Activated CD4-positive, alpha-beta T cell treated with anti-CD3 and anti-CD28 coated beads, Interleukin-2, Interleukin-6, amounts not matched to agents 100 ng/mL and 50 ng/mL, durations not matched to agents 16 hours and 8 hours (primary cell): ENCODE results near the gene DISP3.

ENCODE experiments used
- DNase-seq: peaks from one replicate; pipeline ENCODE4 v3.0.0-alpha.2; 2020

Gene DISP3

DNA sequence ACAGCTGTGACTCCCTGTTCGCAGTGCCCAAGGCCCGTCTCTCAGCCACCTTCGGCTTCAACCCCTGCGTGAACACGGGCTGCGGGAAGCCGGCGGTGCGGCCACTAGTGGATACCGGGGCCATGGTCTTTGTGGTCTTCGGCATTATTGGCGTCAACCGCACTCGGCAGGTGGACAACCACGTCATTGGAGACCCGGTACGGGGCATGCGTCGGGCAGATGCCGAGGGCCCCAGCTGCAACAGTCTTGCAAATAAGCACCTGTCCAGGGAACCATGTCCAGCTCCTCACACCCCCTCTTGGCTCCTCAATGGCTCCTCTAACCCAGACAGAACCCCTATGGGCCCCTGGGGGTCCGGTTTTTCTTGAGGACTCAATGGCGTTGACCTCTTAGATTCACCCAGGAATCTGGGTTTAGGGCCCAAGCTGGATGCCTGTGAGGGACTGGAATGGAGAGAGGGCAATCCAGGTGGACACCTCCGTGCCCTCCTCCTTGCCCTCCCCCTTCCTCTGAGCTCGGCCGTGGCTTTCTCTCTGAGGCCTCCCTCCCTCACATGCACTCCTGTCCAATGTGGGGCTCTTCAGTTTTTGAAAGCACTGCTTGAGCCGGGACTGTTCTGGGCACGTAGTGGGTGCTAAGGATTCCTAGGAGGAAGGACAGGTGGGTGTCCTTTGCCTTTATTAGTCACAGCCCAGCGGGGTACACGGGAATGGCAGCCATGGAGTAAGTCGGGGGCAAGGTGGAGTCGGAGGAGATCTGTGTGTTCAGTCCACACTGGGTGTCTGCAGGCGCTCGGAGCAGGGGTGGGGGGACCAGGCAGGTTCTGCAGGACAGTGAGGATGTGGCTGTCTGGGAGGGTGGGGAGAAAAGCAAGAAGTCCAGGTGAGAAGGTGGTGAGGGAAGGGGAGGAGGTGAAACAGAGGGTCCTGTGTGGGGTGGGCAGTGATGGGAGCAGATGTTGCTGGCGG, 51.1 kb downstream of the DISP3 start:
- no peak for DNase-seq

DNA sequence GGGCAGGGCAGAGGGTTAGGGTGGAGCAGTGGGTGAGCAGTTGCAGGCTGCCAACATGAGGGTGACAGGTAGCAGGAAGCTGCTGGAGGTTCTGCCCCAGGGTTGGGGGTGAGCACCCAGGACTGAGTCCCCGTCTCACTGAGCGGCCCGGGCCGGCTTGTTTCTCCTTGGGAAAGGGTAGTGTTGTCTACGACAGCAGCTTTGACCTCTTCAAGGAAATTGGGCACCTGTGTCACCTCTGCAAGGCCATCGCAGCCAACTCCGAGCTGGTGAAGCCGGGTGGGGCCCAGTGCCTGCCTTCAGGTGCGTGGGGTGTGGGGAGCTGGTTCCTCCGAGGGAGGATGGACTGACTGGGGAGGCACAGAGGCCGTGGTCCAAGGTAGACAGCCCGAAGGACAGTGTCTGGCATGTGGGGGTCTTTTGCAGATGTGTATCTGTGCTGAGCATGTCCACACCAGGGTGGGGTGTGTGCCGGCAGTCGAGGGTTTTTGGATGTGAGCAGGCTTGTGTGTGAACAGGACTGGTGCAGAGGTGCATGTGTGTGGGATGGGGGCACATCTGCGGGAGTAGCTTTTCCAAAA, 51.9 kb downstream of the DISP3 start:
- DNase-seq, result no peak

DNA sequence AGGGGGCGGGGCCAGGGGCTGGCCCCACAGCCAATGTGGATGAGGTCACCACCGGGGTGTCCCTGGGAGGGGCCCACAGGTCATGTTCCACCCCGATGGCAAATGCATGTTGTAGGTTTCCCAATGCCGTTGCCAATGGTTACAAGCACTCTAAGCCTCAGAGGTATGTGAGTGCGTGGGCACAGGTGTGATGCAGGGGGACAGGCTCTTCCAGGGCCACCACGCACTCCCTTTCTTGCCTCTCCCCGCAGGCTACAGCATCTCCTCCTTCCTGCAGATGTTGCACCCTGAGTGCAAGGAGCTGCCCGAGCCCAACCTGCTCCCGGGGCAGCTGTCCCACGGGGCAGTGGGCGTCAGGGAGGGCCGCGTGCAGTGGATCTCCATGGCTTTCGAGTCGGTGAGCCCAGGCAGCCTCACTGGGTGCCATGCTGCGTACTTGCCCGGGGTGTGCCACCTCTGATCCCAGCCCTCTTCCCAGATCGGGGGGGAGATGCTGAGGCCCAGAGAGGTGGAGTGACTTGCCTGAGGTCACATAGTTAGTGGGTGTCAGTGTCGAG, 52.4 kb downstream of the DISP3 start:
- DNase-seq, result no peak

DNA sequence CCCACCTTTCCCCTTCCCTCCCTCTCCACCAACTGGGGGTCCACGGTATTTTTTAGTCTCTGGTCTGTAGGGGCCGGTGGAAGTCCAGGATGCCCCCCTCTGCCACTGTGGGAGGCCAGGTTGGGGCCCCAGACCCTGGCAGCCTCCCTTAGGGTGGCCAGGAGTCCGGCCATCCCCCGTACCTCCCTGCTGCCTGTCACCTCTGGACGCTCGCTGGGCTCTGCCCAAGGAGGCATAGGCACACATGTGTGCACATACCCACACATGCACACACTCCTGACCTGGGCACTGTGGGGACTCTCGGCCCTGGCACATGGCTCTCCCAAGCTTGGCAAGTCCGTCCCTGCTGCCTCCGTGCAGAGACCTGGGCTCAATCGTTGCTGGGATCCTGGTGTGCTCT, 53.0 kb downstream of the DISP3 start:
- no peak for DNase-seq

DNA sequence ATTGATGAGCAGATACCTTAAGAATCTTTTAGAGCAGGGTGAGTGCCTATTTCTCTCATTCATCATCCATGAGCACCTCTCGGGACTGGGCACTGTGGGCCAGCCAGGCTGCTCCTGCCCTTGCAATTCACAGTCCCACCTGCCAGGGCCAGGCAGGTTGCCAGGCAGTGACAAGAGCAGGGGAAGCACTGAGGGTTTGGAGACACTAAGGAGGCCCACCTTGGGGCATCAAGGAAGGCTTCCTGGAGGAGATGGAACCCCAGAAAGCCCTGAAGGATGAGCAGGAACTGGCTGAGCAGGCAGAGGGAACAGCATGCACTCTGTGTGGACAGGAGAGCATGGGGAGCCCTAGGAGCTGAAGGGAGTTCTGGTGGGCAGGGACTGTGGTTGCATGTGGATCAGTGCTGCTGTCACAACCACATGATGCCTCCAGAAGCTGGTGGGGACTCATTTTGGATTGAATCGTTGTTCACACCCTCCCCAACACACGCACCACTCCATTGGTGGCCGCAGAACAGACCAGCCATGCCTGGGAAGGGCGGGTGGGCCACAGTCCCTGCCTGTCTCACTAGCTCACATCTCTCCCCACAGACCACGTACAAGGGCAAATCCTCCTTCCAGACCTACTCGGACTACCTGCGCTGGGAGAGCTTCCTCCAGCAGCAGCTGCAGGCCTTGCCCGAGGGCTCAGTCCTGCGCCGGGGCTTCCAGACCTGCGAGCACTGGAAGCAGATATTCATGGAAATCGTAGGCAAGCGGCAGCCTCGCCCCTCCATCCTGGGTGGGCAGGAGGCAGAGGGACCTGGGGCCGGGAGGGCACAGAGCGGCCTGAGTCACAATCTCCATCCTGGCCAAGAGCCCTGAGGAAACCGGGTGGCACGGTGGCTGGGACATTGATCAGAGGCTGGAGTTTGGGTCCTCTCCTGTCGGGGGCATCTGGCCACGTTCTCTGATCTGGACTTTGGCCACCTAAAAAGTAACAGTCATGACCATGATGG, 55.1 kb downstream of the DISP3 start:
- no peak for DNase-seq

DNA sequence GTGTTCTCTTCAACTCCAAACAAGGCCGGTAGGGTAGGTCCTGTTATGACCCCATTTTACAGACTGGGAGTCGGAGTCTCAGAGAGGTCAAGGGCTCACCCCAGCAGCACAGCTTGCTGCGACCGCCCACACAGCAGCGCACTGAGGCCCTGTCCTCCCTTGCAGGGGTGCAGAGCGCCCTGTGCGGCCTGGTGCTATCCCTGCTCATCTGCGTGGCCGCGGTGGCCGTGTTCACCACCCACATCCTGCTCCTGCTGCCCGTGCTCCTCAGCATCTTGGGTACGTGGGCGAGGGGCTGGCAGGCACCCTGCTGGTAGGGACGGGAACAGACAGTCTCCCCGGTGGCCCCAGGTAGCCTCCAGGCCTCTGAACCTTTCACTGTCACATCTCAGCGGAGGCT, 55.9 kb downstream of the DISP3 start:
- no peak for DNase-seq

DNA sequence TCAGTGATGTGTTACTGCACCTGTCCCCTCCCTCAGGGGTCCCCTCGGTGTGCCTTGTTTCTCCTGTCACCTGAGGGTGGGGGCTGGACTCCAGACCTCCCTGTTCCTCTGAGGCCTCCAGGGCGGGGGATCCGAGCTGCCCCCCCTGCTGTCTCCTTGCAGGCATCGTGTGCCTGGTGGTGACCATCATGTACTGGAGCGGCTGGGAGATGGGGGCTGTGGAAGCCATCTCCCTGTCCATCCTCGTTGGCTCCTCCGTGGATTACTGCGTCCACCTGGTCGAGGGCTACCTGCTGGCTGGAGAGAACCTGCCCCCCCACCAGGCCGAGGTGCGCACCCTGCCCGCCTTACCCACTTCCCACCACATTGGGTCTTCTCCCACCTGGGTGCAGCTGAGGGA, 56.4 kb downstream of the DISP3 start:
- no peak for DNase-seq

DNA sequence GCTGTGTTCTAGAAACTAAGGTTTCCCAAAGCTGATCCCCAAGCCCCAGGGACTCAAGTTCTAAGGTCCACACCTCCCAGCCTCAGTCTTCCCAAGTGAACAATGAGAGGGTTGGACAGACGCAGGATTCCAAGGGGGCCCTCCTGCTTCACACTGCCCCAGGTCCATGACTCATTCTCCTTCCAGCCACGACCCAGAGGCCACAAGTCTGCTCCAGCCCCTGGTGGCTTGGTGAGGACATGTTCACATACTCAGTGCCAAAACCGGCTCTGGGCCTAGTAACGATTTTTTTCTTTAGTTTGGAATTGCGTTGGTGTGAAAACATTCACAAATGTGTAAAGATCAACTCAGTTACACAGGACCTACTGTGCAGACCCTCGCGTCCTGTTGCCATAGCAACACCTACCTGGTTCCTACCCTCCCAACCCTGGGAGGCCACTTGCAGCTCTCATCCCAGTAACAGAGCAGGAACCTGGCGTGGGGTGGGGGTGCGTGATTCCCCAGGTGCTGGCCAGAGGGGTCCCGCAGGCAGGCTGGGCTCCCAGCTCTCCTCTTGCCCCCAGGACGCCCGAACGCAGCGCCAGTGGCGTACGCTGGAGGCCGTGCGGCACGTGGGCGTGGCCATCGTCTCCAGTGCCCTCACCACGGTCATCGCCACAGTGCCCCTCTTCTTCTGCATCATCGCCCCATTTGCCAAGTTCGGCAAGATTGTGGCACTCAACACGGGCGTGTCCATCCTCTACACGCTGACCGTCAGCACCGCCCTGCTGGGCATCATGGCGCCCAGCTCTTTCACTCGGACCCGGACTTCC, 57.0 kb downstream of the DISP3 start:
- no peak for DNase-seq

DNA sequence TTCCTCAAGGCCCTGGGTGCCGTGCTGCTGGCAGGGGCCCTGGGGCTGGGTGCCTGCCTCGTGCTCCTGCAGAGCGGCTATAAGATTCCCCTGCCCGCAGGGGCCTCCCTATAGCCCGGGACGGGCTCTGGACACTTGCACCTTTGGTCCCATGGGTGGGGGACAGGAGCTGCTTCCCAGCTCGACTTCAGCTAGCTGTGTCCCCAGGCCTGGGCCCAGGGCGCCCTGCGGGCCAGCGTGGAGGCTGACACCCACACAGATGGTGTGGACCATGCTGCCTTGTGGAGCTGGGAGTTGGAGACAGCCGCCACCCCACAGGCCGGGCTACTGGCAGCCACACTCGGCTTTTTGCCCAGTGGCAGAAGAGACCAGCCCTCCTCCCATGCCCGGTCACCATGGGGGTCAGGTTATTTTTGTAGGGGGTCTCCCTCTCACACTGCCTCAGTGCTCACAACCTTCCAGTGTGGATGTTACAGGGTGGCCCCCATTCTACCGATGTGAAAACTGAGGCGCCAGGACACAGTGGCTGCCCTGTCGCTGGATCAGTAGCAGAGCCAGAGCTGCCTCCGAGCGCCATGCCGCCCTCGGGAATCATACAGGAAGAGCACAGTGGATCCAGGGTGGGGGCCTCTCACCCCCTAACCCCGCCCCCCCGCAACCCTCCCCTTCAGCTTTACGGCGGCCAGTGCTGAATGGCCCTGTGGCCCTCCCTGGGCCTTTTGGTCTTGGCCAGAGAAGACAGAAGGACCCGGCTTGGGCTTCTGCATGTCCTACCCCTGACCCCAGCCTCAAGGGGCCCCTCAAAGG, 57.8 kb downstream of the DISP3 start:
- DNase-seq, result no peak

DNA sequence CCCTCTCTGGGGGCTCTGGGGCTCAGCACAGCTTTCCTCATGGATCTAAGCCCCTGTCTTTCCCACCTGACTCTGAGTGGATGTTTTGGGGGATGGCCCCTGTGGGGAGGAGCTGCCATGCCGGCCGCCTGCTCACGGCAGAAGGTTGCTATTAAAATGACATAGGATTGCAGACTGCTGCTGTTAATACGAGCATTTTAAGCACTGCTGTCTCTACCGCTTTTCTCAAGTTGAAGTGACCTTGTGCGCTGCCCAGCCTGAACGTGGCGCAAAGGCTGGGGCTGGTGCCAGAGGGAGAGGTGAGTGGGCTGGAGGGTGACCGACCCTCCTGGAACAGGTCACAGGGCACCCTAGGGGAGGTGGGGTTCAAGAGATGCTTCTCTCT, 58.4 kb downstream of the DISP3 start:
- DNase-seq, result no peak

DNA sequence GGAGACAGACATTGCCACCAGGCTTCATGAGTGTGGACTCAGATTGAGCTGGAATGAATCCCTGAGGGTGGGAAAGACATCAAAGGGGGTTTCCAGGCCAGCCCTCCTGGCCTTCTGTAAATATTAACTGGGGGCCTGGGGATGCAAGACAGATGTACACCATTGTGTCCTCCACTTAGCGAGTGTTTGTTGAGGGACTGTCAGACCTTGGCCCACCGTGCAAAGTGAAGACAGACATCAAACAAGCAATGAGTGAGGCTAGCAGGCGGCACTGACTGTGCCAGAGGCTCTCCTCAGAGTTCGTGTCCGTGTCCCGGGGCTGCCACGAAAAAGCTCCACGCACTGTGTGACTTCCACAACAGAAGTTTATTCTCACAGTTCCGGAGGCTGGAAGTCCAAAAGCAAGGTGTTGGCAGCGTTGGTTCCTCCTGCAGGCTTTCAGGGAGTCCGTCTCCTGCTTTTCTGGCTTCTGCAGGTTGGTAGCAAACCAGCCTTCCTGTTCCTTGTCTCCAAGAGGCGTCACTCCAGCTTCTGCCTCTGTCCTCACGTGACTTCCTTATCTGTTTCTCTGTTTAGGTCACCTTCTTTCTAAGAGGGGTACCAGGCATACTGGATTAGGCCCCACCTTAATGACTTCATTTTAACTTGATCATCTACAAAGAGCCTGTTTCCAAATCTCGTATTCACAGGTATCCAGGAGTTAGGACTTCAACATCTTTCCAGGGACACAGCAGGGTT, 59.1 kb downstream of the DISP3 start:
- no peak for DNase-seq

DNA sequence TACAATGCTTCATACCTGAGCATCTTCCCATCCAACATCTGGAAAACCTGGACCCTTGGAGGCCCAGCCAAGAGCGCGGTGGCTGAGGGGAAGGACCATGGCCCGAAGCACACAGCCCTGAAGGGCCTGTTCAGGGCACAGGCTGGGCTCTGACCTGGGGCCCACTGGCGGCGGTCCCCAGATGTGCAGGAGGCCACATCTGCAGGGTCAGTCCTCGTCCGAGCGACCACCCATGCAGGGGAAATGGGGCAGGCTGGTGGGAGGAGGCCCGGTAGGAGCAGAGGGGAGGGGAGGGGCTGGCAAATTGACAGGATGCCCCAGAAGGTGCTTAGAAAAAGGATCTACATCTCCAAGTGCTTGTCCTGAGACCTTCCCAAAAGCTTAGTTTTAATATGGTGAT, 59.9 kb downstream of the DISP3 start:
- DNase-seq, result no peak

DNA sequence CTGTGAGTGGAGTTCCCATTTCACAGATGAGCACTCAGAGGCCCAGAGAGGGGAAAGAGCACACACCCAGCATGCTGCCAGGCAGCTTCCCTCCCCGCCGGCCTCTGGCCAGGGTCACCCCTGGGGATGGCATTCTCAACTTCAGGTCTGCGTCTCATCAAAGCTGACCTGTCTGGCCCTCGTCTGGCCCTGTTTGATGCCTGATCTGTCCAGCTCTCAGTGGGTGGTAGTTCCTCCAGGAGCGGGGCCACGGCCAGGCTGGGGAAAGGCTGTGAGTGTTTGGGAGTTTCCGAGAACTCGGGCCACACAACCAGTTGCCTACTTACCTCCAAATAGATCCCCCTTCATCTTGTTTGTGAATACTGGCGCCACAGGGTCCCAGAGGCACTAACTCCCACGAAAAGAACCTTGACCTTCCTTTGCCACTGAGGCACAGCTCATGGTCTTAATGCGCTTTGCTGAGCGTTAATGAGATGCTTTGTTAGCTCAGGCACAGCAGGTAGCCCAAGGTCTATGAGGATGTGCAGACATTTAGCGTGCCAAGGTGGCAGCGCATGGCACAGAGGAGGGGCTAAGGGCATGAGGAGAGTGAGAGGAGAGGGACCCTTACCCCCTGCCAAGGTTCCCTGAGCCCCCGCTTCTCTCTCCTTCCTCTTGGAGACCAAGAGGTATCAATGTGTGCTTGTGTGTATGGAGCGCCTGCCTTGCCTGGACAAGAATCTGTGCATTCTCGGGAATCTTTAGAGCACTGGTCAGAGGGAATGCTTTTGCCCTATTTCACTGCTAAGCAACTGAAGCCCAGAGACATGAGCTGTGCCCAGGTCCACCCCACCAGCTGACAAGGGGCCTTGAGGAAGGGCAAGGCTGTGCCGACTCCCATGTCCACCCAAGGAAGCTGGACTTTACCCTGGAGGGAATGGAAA, 61.2 kb downstream of the DISP3 start:
- no peak for DNase-seq

DNA sequence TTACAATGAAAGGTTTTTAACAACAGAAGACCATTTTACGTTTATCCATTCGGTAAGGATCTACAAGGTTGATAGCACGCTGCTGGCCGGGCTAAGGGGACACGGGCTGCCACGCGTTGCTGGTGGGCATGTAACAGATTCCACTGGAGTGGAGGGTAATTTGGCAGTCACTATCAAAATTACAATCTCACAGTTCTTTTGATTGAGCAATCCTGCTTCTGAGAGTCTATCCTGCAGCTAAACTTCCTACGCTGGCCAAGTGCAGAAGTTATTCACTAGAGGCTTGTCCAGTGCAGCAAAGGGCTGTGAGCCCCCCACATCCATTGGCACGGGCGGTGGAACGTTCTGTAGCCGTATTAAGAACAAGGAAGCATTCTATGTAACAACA, 61.8 kb downstream of the DISP3 start:
- DNase-seq, result no peak

DNA sequence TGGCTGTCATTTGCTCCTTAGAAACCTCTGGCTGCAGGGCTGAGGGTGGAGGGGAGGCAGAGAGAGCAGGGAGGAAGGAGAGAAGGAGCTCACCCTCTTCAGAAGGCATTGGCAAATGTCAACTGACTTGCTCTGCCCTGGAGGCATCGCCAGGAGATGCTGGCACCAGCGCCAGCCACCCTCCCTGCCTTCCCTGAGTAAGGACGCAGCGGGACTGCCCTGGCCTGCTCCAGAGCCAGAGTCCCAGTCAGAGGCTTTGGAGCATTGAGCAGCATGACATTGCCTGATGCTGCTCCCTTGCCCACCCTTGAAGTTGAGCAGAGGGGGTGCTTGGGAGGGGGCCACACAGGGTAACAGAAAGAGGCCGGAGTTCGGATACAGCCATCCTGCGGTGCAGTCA, 62.3 kb downstream of the DISP3 start:
- no peak for DNase-seq

DNA sequence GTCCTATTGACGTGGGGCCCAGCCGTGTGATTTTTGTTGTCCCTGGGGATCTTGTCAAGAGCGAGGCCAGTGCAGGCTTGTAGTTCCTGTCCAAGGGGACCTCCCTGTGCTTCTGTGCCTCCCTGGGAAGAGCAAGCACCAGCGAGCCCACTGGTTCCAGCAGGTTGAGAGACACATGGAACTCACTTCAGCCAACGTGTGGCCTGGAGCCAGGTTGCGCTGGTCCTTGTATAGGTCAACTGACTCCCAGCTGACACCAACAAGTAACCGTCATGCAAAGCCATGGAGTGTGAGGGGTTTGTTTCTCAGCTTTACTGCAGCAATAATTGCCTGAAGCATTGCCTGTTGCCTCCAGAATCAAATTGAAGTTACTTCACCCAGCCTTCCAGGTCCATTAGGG, 63.0 kb downstream of the DISP3 start:
- no peak for DNase-seq

DNA sequence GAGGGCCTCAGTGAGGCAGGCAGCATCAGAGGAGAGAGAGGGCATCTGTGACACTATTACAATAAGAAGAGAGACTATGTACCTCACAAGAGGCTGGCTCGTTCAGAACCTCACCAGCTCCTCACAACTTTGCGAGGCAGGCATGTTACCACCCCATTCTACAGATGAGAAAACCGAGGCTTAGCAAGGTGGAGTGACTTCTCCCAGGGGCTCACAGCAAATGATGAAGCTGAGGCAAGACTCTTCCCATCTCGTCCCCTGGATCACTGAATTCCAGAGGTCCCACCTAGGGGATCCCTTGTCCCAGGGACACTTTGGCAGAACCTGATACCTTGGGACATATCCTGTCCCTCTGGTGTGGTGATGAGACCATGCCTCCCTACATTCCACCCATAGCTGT, 64.4 kb downstream of the DISP3 start:
- no peak for DNase-seq

DNA sequence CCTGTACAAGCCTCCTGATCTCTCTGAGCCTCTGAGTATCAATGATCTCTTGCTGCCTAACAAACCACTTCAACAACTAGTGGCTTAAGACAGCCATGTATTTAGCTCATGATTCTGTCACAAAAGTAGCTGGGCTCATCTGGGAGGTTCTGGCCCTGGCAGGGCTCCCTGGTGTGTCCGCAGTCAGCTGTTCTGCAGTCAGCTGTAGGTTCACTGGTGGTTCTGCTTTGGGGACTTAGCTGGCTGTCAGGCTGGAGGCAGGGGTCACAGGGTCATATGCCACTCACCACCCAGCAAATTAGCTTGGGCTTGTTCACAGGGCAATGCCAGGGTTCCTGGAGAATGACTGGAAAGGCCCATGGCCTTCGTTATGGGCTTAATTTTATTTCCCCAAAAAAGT, 64.8 kb downstream of the DISP3 start:
- no peak for DNase-seq

DNA sequence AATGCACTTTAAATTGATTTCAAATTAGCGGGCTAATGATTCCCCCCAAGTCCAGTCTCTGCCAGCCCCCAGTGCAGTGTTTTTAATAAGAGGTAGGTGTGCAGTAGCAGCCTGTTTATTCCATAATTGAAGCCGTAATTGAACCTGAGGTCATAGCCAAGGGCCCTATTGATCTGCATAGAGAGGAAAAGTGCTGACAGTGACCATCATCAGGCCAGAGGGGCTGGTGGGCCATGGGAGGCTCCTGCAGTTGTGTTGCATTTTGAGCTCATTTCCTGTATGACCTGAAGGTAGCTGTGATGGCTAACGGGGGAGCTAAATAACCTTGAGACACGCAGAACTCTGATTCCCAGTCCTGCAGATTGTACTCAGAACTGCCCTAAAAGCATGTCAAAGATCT, 67.5 kb downstream of the DISP3 start:
- no peak for DNase-seq
